NCI-H2081 (cell line): ENCODE measurements around the gene MRPL34.

Experiments
- DNase-seq, 2 experiments: peaks; one replicate each; lab custom pipeline; 2025; lab: John Stamatoyannopoulos, UW

The MRPL34 gene

GRCh38 chr19:17309965-17310461 lies 4.3 kb downstream of the MRPL34 start:
- DNase-seq = no peak

- DNase-seq = no peak
Observed at GRCh38 chr19:17311455-17312188, 6.0 kb downstream of the MRPL34 start.

GRCh38 chr19:17312189-17313113 lies 6.8 kb downstream of the MRPL34 start:
- DNase-seq = no peak

DNA sequence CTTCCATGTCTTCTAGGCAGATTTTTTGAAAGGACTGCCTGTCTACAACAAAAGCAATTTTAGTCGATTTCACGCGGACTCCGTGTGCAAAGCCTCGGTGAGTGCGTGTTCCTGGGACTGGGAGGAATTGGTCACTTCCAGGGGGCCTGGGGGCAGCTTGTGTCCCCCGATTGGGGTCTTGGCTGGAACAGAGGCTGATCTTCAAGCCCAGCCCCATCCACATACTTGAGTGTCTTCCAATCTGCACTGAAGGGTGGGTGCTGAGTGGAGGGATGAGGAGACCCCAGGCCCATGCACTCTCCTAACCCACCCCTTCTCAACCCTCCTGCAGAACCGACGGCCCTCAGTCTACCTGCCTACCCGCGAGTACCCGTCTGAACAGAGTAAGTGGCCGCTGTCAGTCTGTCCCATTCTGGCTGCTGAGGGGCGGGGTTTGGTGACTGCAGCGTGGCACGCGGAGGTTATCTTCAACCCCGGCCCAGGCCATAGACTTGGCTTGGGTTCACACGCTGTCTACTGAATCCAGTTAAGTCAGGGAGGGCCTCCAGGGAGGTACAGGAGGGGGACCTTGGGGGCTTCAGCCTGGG lies 8.4 kb downstream of the MRPL34 start:
- DNase-seq = no peak

GRCh38 chr19:17318966-17319365 lies 13.3 kb downstream of the MRPL34 start:
- no peak for DNase-seq

GRCh38 chr19:17319473-17320238 lies 14.0 kb downstream of the MRPL34 start:
- no peak for DNase-seq

GRCh38 chr19:17320435-17320834 lies 14.8 kb downstream of the MRPL34 start:
- no peak for DNase-seq

- DNase-seq = no peak
Observed at GRCh38 chr19:17321655-17322489, 16.2 kb downstream of the MRPL34 start.

GRCh38 chr19:17322854-17323253 lies 17.2 kb downstream of the MRPL34 start:
- DNase-seq = no peak

- DNase-seq = no peak
Observed at GRCh38 chr19:17323300-17323963, 17.8 kb downstream of the MRPL34 start.

DNA sequence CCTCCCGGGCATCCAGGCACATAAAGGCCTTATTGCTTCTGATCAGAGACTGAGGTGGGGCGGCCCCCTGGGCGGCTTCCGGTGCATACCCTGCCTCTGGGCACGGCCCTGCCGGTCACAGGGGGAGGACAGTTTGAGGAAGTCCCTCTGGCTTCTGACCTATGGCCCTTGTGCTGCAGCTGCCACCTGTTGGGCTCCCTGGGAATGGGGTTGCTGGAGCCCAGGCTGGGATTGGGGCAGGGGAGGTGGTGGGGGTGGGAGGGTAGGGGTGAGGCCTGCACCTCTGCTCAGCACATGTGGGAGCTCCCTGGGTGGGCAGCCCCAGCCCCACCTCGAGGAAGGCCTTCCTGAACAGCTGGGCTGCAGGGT lies 18.3 kb downstream of the MRPL34 start:
- DNase-seq = no peak

- DNase-seq = no peak
Observed at GRCh38 chr19:17324357-17325114, 18.9 kb downstream of the MRPL34 start.

DNA sequence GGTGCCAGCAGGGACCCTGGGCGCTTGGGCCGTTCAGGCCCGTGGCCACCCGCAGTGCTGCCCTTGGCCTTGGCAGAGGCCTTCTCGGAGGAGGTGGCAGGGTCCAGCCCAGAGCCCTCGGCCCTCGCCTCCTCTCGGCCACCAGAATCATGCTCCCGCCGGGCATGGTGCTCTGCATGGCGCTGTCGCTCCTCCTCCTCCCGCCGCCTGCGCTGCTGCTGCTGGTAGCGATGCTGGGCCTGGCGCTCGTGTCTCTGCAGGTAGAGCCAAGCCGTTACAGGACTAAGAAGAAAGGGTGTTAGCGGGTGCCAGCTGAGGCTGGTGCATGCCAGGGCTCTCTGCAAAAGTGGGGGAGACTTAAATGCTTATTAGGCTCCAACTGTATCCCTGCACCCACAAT lies 19.5 kb downstream of the MRPL34 start:
- no peak for DNase-seq

DNA sequence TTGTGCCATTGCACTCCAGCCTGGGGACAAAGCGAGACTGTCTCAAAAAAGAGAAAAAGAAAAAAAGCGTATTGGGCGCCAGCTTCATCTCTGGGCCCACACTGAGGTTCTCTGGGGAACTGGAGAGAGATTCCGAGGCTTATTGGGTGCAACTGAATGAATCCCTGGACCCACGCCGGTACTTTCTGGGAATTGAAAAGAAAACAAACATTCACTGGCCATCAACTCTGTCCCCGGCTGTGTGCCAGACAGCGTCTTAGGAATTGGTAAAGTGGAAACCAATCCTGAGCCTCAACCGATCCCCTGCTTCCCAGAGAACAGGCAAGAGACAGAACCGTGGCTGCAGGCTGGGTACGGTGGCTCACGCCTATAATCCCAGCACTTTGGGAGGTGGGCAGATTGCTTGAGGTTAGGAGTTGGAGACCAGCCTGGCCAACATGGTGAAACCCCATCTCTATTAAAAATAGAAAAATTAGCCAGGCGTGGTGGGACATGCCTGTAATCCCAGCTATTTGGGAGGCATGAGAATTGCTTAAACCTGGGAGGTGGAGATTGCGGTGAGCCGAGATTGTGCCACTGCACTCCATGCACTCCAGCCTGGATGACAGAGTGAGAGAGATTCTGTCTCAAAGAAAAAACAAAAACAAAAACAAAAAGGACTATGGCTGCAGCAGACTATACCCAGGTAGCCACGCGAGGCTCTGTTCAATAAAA lies 20.4 kb downstream of the MRPL34 start:
- DNase-seq = no peak

GRCh38 chr19:17326595-17326966 lies 20.9 kb downstream of the MRPL34 start:
- no peak for DNase-seq

DNA sequence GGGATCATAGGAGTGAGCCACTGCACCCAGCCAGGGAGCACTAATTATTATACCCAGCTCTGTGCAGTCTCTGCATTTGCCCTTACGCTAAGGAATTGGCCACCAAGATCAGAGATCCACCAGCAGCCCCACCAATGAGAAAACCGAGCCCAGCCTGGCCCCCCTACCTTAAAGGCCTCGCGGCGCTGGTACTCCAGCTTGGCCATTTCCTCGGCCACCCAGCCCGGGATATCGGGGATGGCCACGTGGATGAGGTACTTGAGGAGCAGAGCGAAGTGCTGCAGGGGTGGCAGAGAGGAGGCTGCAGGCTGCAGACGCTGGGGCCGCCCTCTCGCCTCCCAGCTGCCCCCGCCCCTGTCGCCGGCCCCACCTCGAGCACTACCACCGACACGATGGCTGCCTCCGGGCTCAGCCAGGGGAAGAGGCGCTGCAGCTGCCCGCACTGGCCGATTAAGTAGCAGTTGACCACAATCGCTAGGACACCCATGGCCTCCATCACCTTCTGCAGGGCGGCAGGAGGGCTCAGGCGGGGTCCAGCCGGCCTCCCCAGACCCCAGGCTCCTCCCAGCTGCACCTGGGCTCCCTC lies 21.5 kb downstream of the MRPL34 start:
- DNase-seq = no peak

GRCh38 chr19:17327654-17328516 lies 22.2 kb downstream of the MRPL34 start:
- no peak for DNase-seq
